Peyer's patch (tissue), 4 donors: ENCODE results near the gene ANAPC16.

ENCODE experiments used
- POLR2A ChIP-seq, 2 donors: fragments of 450-650 bp; IDR thresholded peaks; one replicate each; pipeline ENCODE4 v1.5.1; 2017; ENCODE audit warnings: antibody characterized with exemption in 2 of 2, mild to moderate bottlenecking in 2 of 2, moderate library complexity in 2 of 2
- TF ChIP-seq, protein P1 (sequence below), 6 experiments: fragments of 450-650 bp in 4 of 6; fragments of 200-600 bp in 2 of 6; sonication (generic) in 1 of 6; IDR thresholded peaks; one replicate each; pipeline ENCODE4 v1.5.1; 2017 to 2019; ENCODE audit warnings: antibody characterized with exemption in 6 of 6, mild to moderate bottlenecking in 3 of 6, moderate library complexity in 1 of 6

DNA sequence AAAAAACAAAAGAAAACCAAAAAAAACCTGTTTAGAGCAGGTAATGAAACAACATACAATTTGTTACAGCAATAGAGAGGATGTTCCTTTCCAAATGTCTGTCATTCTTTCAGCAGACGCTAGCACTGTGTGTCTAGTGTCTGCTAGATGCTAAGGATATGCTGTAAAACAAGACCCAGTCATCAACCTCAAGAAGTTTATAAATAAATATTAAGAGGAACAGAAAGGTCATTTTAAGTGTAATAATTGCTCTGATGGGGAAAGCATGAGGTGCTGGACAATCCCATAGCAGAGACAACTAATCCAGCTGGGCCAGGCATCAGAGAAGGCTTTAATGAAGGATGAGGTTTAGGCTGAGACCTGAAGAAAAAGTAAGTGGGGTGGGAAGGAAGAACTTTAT is 23.6 kb downstream of the ANAPC16 start:
- TF ChIP-seq, protein P1, sequence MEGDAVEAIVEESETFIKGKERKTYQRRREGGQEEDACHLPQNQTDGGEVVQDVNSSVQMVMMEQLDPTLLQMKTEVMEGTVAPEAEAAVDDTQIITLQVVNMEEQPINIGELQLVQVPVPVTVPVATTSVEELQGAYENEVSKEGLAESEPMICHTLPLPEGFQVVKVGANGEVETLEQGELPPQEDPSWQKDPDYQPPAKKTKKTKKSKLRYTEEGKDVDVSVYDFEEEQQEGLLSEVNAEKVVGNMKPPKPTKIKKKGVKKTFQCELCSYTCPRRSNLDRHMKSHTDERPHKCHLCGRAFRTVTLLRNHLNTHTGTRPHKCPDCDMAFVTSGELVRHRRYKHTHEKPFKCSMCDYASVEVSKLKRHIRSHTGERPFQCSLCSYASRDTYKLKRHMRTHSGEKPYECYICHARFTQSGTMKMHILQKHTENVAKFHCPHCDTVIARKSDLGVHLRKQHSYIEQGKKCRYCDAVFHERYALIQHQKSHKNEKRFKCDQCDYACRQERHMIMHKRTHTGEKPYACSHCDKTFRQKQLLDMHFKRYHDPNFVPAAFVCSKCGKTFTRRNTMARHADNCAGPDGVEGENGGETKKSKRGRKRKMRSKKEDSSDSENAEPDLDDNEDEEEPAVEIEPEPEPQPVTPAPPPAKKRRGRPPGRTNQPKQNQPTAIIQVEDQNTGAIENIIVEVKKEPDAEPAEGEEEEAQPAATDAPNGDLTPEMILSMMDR (IDR thresholded peaks at IDR 0.05), result no peak
- TF ChIP-seq POLR2A (IDR thresholded peaks at IDR 0.05), result no peak
